ENCODE measurements around the gene SYPL1.

The SYPL1 gene

DNA sequence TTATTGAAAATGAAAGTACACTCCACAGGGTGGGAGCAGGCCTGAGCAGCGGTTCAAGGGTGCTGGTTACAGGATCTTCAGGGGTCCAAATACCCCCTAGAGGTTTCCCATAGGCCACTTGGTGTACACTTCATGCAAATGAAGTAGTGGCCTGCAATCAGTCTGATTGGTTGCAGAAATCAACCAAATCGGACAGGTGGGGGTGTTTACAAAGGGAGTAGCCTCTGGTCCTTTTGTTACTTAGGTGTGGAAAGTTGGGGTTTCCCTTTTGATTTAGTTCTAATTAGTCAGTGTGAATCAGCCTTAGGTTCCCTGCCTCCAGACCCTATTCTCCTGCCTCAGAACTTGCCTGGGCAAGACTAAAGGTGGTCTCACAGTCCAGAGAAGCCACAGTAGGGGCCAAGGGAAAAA lies 49.6 kb downstream of the SYPL1 start:
- no peak overlapping the region for H3K9ac ChIP-seq (ENCODE audit: low read depth in 1 of 2, low read length in 2 of 2)
- H3K27me3 ChIP-seq (ENCODE audit: control insufficient read depth in 1 of 2, insufficient read depth in 2 of 2, low read length in 2 of 2): no peaks in the 10 kb centered on the region
- H3K9me3 ChIP-seq (ENCODE audit: control insufficient read depth in 1 of 2, low read length in 2 of 2): no peaks in the 10 kb centered on the region
- peaks cover 42 to 58% of the 10 kb centered on the region in 2 donors for H3K4me1 ChIP-seq (ENCODE audit: control insufficient read depth in 1 of 2, insufficient read depth in 2 of 2, low read length in 2 of 2)
- no peaks in the 10 kb centered on the region for H3K36me3 ChIP-seq (ENCODE audit: control insufficient read depth in 1 of 2, insufficient read depth in 2 of 2, low read length in 2 of 2)
- no peak overlapping the region for H3K27ac ChIP-seq (ENCODE audit: low read depth, low read length)
- no peak overlapping the region for H3K4me3 ChIP-seq (ENCODE audit: low read depth in 1 of 2, low read length in 2 of 2)

DNA sequence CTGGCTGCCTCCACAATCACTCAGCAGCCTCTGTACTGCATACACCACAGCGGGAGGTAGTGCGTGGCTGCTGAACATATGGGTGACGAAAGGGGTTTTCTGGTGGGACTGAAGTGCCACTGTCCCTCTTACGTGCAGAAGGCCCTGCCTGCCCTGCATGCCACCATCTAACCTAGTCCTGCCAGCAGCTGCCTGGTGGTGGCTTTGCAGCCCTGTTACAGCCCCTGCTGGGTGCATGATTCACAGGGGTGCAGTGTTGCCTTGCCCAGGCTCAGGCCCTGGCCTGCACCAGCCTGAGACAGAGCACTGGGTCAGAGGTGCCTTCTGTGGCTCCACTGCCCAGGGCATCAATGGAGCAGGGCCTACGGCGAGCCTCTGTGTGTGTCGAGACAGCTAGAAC lies 50.1 kb downstream of the SYPL1 start:
- Histone ChIP-seq H3K4me3 (ENCODE audit: low read depth in 1 of 2, low read length in 2 of 2) (no peak overlapping the region), H3K27ac (ENCODE audit: low read depth, low read length) (no peak overlapping the region), H3K27me3 (ENCODE audit: control insufficient read depth in 1 of 2, insufficient read depth in 2 of 2, low read length in 2 of 2) (no peaks in the 10 kb centered on the region), H3K4me1 (ENCODE audit: control insufficient read depth in 1 of 2, insufficient read depth in 2 of 2, low read length in 2 of 2) (peaks cover 42 to 58% of the 10 kb centered on the region in 2 donors), H3K9me3 (ENCODE audit: control insufficient read depth in 1 of 2, low read length in 2 of 2) (no peaks in the 10 kb centered on the region), H3K9ac (ENCODE audit: low read depth in 1 of 2, low read length in 2 of 2) (no peak overlapping the region), H3K36me3 (ENCODE audit: control insufficient read depth in 1 of 2, insufficient read depth in 2 of 2, low read length in 2 of 2) (no peaks in the 10 kb centered on the region)

DNA sequence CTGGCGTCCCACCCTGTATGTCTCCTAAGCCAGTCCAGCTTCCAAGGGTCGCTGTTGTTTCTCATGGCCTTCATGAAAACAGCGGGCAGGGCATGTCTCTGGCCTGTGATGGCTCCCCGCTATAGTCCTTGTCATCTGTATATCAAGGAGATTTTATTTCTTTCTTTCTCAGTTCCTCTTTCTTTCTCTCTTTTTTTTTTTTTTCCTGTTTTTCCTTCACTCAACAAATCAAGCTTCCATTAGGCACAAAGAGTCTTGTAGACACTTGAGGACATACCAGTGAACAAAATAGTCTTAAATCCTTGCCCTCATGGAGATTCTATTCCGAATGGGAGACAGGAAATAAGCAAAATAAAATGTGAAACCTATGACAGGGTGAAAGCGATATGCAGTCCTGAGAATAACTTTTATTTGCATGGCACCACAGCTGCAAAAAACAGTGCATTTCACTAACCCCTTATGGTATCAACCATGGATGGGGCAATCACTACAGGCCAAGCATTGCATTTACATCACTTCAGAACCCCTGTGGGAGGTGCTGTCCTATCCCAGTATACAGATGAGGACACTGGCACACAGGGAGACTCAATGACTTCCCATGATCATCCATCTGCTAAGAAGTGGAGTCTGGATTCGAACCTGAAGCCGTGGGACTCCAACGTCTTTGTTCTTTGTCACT lies 50.7 kb downstream of the SYPL1 start:
- Histone ChIP-seq H3K4me1 (ENCODE audit: control insufficient read depth in 1 of 2, insufficient read depth in 2 of 2, low read length in 2 of 2) (peaks cover 42 to 58% of the 10 kb centered on the region in 2 donors), H3K27me3 (ENCODE audit: control insufficient read depth in 1 of 2, insufficient read depth in 2 of 2, low read length in 2 of 2) (no peaks in the 10 kb centered on the region), H3K36me3 (ENCODE audit: control insufficient read depth in 1 of 2, insufficient read depth in 2 of 2, low read length in 2 of 2) (no peaks in the 10 kb centered on the region), H3K9ac (ENCODE audit: low read depth in 1 of 2, low read length in 2 of 2) (no peak overlapping the region), H3K27ac (ENCODE audit: low read depth, low read length) (no peak overlapping the region), H3K9me3 (ENCODE audit: control insufficient read depth in 1 of 2, low read length in 2 of 2) (no peaks in the 10 kb centered on the region), H3K4me3 (ENCODE audit: low read depth in 1 of 2, low read length in 2 of 2) (no peak overlapping the region)

DNA sequence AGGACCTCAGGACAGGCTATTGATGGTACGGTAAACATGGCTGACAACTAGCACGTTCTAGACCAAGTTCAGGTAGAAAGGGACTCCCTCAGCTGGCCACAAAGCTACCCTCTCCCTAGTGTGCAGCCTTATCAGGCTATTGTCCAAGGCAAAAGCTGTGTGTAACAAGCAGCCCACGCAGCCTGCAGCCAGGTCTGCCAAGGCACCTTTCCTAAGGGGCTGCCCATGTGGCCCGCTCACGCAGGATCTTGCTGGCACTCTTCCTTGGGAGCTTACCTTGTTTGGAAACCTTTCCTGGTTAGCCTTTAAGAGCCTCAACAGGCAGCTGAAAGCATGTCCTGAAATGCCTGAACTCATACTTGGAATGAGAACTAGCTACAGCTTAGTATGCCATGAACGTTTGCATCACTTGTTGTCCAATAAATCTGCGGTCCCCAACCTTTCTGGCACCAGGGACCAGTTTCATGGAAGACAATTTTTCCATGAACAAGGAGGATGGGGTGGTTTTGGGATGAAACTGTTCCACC lies 51.7 kb downstream of the SYPL1 start:
- no peaks in the 10 kb centered on the region for H3K36me3 ChIP-seq (ENCODE audit: control insufficient read depth in 1 of 2, insufficient read depth in 2 of 2, low read length in 2 of 2)
- no peaks in the 10 kb centered on the region for H3K27me3 ChIP-seq (ENCODE audit: control insufficient read depth in 1 of 2, insufficient read depth in 2 of 2, low read length in 2 of 2)
- H3K9ac ChIP-seq (ENCODE audit: low read depth in 1 of 2, low read length in 2 of 2): no peak overlapping the region
- H3K9me3 ChIP-seq (ENCODE audit: control insufficient read depth in 1 of 2, low read length in 2 of 2): no peaks in the 10 kb centered on the region
- peaks cover 33 to 50% of the 10 kb centered on the region in 2 donors for H3K4me1 ChIP-seq (ENCODE audit: control insufficient read depth in 1 of 2, insufficient read depth in 2 of 2, low read length in 2 of 2)
- H3K4me3 ChIP-seq (ENCODE audit: low read depth in 1 of 2, low read length in 2 of 2): no peak overlapping the region
- H3K27ac ChIP-seq (ENCODE audit: low read depth, low read length): no peak overlapping the region

DNA sequence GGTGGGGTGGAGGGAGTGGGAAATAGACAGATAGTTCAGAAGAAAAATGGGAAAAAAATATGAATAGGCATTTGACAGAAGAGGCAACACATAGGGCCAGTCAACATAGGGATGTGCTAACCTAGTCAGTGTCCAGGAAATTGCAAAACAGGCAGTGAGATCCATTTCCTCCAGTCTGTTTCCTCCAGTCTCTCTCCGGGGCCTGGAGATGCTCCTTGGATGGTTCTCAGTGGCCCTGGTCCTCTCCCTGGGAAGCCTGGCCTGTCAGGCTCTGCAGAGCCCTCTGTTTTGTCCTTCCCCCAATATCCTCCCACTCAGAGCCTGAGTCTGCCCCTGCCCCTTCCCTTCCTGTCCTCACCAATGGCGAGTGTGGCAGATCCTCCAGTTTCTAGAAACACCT lies 52.6 kb downstream of the SYPL1 start:
- H3K36me3 ChIP-seq (ENCODE audit: control insufficient read depth in 1 of 2, insufficient read depth in 2 of 2, low read length in 2 of 2): no peaks in the 10 kb centered on the region
- no peaks in the 10 kb centered on the region for H3K27me3 ChIP-seq (ENCODE audit: control insufficient read depth in 1 of 2, insufficient read depth in 2 of 2, low read length in 2 of 2)
- H3K4me1 ChIP-seq (ENCODE audit: control insufficient read depth in 1 of 2, insufficient read depth in 2 of 2, low read length in 2 of 2): peaks cover 24 to 41% of the 10 kb centered on the region in 2 donors
- H3K9me3 ChIP-seq (ENCODE audit: control insufficient read depth in 1 of 2, low read length in 2 of 2): no peaks in the 10 kb centered on the region
- H3K9ac ChIP-seq (ENCODE audit: low read depth in 1 of 2, low read length in 2 of 2): no peak overlapping the region
- no peak overlapping the region for H3K27ac ChIP-seq (ENCODE audit: low read depth, low read length)
- no peak overlapping the region for H3K4me3 ChIP-seq (ENCODE audit: low read depth in 1 of 2, low read length in 2 of 2)

DNA sequence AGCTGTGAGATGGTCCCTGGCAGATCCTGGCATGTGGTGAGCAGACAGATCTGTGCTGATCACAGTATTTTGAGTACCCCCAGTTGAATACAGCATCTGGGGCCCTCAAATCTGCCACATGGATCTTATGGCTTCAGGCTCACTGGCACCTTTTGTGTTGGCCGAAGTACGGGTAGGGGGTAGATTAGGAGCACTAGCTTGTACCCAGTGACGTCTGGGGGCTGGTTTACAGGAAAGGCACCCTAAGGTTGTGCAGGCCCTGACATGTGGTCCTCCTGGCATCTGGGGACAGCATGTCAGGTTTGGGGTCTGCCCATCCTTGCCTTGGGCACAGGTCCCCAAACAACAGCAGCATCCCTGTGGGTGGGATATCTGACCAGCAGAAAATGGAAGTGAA lies 53.2 kb downstream of the SYPL1 start:
- Histone ChIP-seq H3K4me3 (ENCODE audit: low read depth in 1 of 2, low read length in 2 of 2) (no peak overlapping the region), H3K27ac (ENCODE audit: low read depth, low read length) (no peak overlapping the region), H3K36me3 (ENCODE audit: control insufficient read depth in 1 of 2, insufficient read depth in 2 of 2, low read length in 2 of 2) (no peaks in the 10 kb centered on the region), H3K27me3 (ENCODE audit: control insufficient read depth in 1 of 2, insufficient read depth in 2 of 2, low read length in 2 of 2) (no peaks in the 10 kb centered on the region), H3K9ac (ENCODE audit: low read depth in 1 of 2, low read length in 2 of 2) (no peak overlapping the region), H3K9me3 (ENCODE audit: control insufficient read depth in 1 of 2, low read length in 2 of 2) (no peaks in the 10 kb centered on the region), H3K4me1 (ENCODE audit: control insufficient read depth in 1 of 2, insufficient read depth in 2 of 2, low read length in 2 of 2) (peaks cover 19 to 36% of the 10 kb centered on the region in 2 donors)

DNA sequence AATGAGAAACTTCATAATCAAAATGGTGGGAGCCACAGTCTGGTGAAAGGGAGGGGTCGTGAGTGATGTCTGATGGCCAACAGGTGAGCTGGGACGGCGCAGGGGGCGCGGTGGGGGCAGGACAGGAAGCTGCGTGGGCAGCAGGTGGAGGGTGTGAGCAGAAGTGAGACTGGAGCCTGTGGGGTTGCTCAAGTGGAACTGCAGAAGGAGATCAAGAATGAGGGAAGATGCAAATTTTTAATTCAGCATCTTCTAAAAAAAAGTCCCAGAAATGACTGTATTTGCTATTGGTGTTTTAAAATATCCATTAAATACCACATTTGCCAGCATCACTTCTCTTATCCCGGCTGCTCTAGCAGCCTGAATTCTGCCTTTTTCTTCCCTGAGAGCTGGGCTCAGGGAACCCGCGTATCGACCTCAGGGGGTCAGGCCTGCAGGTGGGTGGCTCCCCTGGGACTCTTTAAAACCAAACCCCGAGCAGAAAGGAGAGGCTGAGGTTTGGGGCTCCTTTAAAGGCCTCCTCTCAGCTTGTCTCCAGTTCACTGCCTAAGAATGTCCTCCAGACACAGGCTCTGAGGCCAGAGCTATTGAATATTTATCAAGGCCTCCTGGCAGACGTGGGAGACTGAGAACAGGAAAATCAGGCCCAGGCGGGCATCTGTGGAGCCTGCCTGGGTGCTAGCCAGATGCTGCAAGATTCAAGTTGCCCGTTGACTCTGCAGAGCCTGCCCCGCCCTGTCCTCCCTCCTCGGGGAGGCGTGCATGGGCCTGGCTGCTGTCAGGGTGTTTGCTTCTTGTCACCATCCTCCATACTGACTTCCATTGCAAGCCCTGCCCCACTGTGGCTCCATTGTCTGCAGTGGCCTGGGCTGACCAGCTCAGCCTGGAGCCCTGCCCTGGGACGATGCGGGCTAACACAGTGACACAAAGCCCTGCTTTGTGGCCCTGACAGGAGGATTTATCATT lies 53.9 kb downstream of the SYPL1 start:
- Histone ChIP-seq H3K4me1 (ENCODE audit: control insufficient read depth in 1 of 2, insufficient read depth in 2 of 2, low read length in 2 of 2) (peaks cover 13 to 29% of the 10 kb centered on the region in 2 donors), H3K4me3 (ENCODE audit: low read depth in 1 of 2, low read length in 2 of 2) (no peak overlapping the region), H3K36me3 (ENCODE audit: control insufficient read depth in 1 of 2, insufficient read depth in 2 of 2, low read length in 2 of 2) (no peaks in the 10 kb centered on the region), H3K27me3 (ENCODE audit: control insufficient read depth in 1 of 2, insufficient read depth in 2 of 2, low read length in 2 of 2) (no peaks in the 10 kb centered on the region), H3K27ac (ENCODE audit: low read depth, low read length) (no peak overlapping the region), H3K9me3 (ENCODE audit: control insufficient read depth in 1 of 2, low read length in 2 of 2) (no peaks in the 10 kb centered on the region), H3K9ac (ENCODE audit: low read depth in 1 of 2, low read length in 2 of 2) (no peak overlapping the region)

DNA sequence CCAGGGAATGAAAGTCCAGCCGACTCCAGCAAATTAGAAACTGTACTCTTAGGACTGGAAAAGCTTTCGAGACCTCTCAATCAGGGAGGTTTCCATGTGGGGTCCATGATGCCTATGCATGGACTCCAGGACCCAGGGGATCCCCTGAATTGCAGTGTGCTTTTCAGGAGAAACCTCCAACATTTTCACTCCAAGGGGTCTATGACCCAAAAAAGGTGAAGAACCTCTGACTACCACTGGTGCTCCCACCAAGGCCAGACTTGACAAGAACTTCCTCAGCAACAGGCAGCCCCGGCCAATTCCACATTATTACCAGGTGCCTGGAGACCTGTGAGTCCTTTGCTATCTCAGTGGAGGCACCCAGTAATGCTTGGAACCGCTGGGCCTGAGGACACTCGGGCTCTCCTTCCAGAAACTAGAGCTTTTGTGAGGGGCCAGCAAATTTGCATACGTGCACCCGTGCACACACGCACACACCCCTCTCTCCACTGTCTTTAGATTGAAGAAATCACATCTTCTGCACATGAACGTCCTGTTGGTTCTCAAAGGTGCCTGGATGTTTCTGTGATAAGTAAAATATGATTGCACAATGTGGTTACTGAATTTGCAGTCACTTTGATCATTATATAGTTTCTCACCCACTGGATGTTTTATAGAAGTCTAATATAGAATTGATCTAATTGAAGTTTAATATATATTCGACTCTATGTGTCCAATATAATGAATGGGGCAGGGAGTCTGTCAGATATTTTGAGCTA lies 54.7 kb downstream of the SYPL1 start:
- Histone ChIP-seq H3K9ac (ENCODE audit: low read depth in 1 of 2, low read length in 2 of 2) (no peak overlapping the region), H3K9me3 (ENCODE audit: control insufficient read depth in 1 of 2, low read length in 2 of 2) (no peaks in the 10 kb centered on the region), H3K4me1 (ENCODE audit: control insufficient read depth in 1 of 2, insufficient read depth in 2 of 2, low read length in 2 of 2) (peaks cover 9 to 23% of the 10 kb centered on the region in 2 donors), H3K27ac (ENCODE audit: low read depth, low read length) (no peak overlapping the region), H3K27me3 (ENCODE audit: control insufficient read depth in 1 of 2, insufficient read depth in 2 of 2, low read length in 2 of 2) (no peaks in the 10 kb centered on the region), H3K4me3 (ENCODE audit: low read depth in 1 of 2, low read length in 2 of 2) (no peak overlapping the region), H3K36me3 (ENCODE audit: control insufficient read depth in 1 of 2, insufficient read depth in 2 of 2, low read length in 2 of 2) (no peaks in the 10 kb centered on the region)

DNA sequence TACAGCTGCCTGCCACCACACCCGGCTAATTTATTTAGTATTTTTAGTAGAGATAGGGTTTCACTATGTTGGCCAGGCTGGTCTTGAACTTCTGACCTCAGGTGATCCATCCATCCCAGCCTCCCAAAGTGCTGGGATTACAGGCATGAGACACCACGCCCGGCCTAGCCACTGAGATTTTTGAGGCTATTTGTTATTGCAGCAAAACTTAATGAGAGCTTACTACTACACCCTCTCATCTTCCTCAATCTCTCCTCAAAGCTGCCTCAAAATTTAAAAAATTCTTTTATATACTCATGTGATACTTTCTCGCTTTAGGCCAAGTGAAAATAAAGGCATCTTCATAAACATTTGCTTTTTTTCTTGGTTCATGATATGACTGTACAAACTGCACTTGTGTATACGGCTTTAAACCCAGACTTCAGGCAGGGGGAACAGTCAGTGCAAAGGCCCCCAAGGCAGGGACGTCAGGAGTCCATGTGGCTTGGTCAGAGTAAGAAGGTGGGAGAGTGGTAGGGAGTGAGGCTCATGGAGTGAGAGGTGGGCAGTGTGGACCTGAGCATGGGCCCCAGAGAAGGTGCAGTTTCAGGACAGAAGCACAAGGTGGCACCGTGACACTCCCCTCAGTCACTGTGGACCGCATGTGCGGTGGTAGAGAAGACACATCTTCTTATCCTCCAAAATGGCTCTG lies 55.5 kb downstream of the SYPL1 start:
- H3K27ac ChIP-seq (ENCODE audit: low read depth, low read length): no peak overlapping the region
- H3K4me3 ChIP-seq (ENCODE audit: low read depth in 1 of 2, low read length in 2 of 2): no peak overlapping the region
- H3K27me3 ChIP-seq (ENCODE audit: control insufficient read depth in 1 of 2, insufficient read depth in 2 of 2, low read length in 2 of 2): no peaks in the 10 kb centered on the region
- H3K9ac ChIP-seq (ENCODE audit: low read depth in 1 of 2, low read length in 2 of 2): no peak overlapping the region
- H3K36me3 ChIP-seq (ENCODE audit: control insufficient read depth in 1 of 2, insufficient read depth in 2 of 2, low read length in 2 of 2): no peaks in the 10 kb centered on the region
- no peaks in the 10 kb centered on the region for H3K9me3 ChIP-seq (ENCODE audit: control insufficient read depth in 1 of 2, low read length in 2 of 2)
- H3K4me1 ChIP-seq (ENCODE audit: control insufficient read depth in 1 of 2, insufficient read depth in 2 of 2, low read length in 2 of 2): peaks cover 1 to 16% of the 10 kb centered on the region in 2 donors

Data from duodenal mucosa (tissue), 2 donors.